SJSA1 (cell line): ENCODE results near the gene TMEM145. TPM values are rescaled to one million over a fixed set of nuclear protein-coding genes. Genes with fewer than 3 reads are reported as not detected.
"Not testable (repeated sequence)": the region's sequence is repeated elsewhere in the genome, so short reads cannot be mapped to it uniquely, and the experiment has no call there.

Experiments used
- DNase-seq, 2 experiments: peaks; one replicate each; pipeline ENCODE4 v3.0.0-alpha.2; 2015 to 2020; ENCODE audit warnings: low spot score in 2 of 2, low read depth in 1 of 2
- H3K27ac ChIP-seq: fragments of 250-450 bp; sonication (Bioruptor Pico); 2 replicates; pipeline ENCODE4 v1.5.1; 2020; ENCODE audit warnings: mild to moderate bottlenecking, moderate library complexity
- H3K27me3 ChIP-seq: fragments of 250-450 bp; sonication (Bioruptor Pico); replicated peaks from 2 replicates; pipeline ENCODE4 v1.5.1; 2020; ENCODE audit warnings: mild to moderate bottlenecking, moderate library complexity
- H3K36me3 ChIP-seq: fragments of 250-450 bp; sonication (Bioruptor Pico); 2 replicates; pipeline ENCODE4 v1.5.1; 2020; ENCODE audit warnings: mild to moderate bottlenecking
- H3K4me1 ChIP-seq: fragments of 250-450 bp; sonication (Bioruptor Pico); replicated peaks from 2 replicates; pipeline ENCODE4 v1.6.1; 2021; ENCODE audit warnings: mild to moderate bottlenecking
- H3K4me3 ChIP-seq: fragments of 250-450 bp; sonication (Bioruptor Pico); 2 replicates; pipeline ENCODE4 v1.5.1; 2020; ENCODE audit warnings: mild to moderate bottlenecking
- H3K9me3 ChIP-seq: fragments of 250-450 bp; sonication (Bioruptor Pico); replicated peaks from 2 replicates; pipeline ENCODE4 v1.5.1; 2020; ENCODE audit warnings: mild to moderate bottlenecking
- total RNA-seq: library from RNA; depleted of rRNA; stranded (reverse); fragments of >200 nt; shearing (Covaris generic); gene quantifications from 2 replicates; pipeline ENCODE4 v1.2.3, GENCODE V29; 2014

Gene TMEM145
- total RNA-seq, 1 experiment from 2014 or later: not detected

- H3K9me3 ChIP-seq: no peaks in the 10 kb centered on the region
- no peaks in the 10 kb centered on the region for H3K27me3 ChIP-seq
- H3K4me1 ChIP-seq: peaks cover 7% of the 10 kb centered on the region
- no peaks in the 10 kb centered on the region for H3K36me3 ChIP-seq
- no peak for DNase-seq
- H3K27ac ChIP-seq: no peak overlapping the region
- H3K4me3 ChIP-seq: no peak overlapping the region
These were observed 21.0 kb downstream of the TMEM145 start for GRCh38 chr19:42333975-42334696.

- Histone ChIP-seq H3K9me3 (no peaks in the 10 kb centered on the region), H3K4me1 (peaks cover 7% of the 10 kb centered on the region), H3K27me3 (no peaks in the 10 kb centered on the region), H3K27ac (no peak overlapping the region), H3K4me3 (no peak overlapping the region), H3K36me3 (no peaks in the 10 kb centered on the region)
- DNase-seq: no peak
These were observed 21.7 kb downstream of the TMEM145 start for GRCh38 chr19:42334697-42335373.

- Histone ChIP-seq H3K4me1 (peaks cover 1% of the 10 kb centered on the region), H3K4me3 (no peak overlapping the region), H3K27me3 (no peaks in the 10 kb centered on the region), H3K9me3 (no peaks in the 10 kb centered on the region), H3K36me3 (no peaks in the 10 kb centered on the region), H3K27ac (no peak overlapping the region)
- DNase-seq: no peak
These were observed 22.3 kb downstream of the TMEM145 start for GRCh38 chr19:42335374-42335936.

GRCh38 chr19:42335971-42336370 is 22.9 kb downstream of the TMEM145 start:
- Histone ChIP-seq H3K27me3 (no peaks in the 10 kb centered on the region), H3K9me3 (no peaks in the 10 kb centered on the region), H3K4me3 (no peak overlapping the region), H3K4me1 (no peaks in the 10 kb centered on the region; the same call in 1 of the 2 replicates), H3K36me3 (no peaks in the 10 kb centered on the region), H3K27ac (no peak overlapping the region)
- no peak for DNase-seq

- H3K27me3 ChIP-seq, H3K4me1 ChIP-seq, H3K27ac ChIP-seq, H3K9me3 ChIP-seq, H3K36me3 ChIP-seq, DNase-seq, H3K4me3 ChIP-seq: not testable (repeated sequence)
These were observed 26.2 kb downstream of the TMEM145 start for GRCh38 chr19:42339126-42339860.

- not testable (repeated sequence) for H3K36me3 ChIP-seq, DNase-seq, H3K9me3 ChIP-seq, H3K4me1 ChIP-seq, H3K4me3 ChIP-seq, H3K27ac ChIP-seq, H3K27me3 ChIP-seq
These were observed 26.8 kb downstream of the TMEM145 start for GRCh38 chr19:42339922-42340321.

- no peaks in the 10 kb centered on the region for H3K4me1 ChIP-seq
- no peak overlapping the region for H3K27ac ChIP-seq
- H3K36me3 ChIP-seq: peaks cover 7% of the 10 kb centered on the region; the same call in 1 of the 2 replicates
- DNase-seq: no peak
- no peaks in the 10 kb centered on the region for H3K9me3 ChIP-seq
- no peaks in the 10 kb centered on the region for H3K27me3 ChIP-seq
- no peak overlapping the region for H3K4me3 ChIP-seq
These were observed 30.4 kb downstream of the TMEM145 start for GRCh38 chr19:42343344-42344110.

GRCh38 chr19:42344336-42344893 is 31.3 kb downstream of the TMEM145 start:
- H3K27ac ChIP-seq: no peak overlapping the region
- H3K4me3 ChIP-seq: no peak overlapping the region
- H3K36me3 ChIP-seq: peaks cover 7% of the 10 kb centered on the region; the same call in 1 of the 2 replicates
- no peak for DNase-seq
- H3K4me1 ChIP-seq: no peaks in the 10 kb centered on the region
- H3K9me3 ChIP-seq: no peaks in the 10 kb centered on the region
- no peaks in the 10 kb centered on the region for H3K27me3 ChIP-seq

- Histone ChIP-seq H3K4me3 (no peak overlapping the region), H3K27ac (no peak overlapping the region), H3K36me3 (peaks cover 10% of the 10 kb centered on the region; the same call in 1 of the 2 replicates), H3K27me3 (no peaks in the 10 kb centered on the region), H3K9me3 (no peaks in the 10 kb centered on the region), H3K4me1 (no peaks in the 10 kb centered on the region)
- DNase-seq: no peak
These were observed 32.2 kb downstream of the TMEM145 start for GRCh38 chr19:42345191-42345812.

GRCh38 chr19:42348211-42348610 is 35.1 kb downstream of the TMEM145 start:
- Histone ChIP-seq H3K27me3 (no peaks in the 10 kb centered on the region), H3K27ac (no peak overlapping the region)
- no peak for DNase-seq

GRCh38 chr19:42349378-42350107 is 36.4 kb downstream of the TMEM145 start:
- Histone ChIP-seq H3K4me1 (no peaks in the 10 kb centered on the region), H3K36me3 (peaks cover 10% of the 10 kb centered on the region; the same call in 1 of the 2 replicates), H3K4me3 (no peak overlapping the region), H3K27me3 (no peaks in the 10 kb centered on the region), H3K9me3 (no peaks in the 10 kb centered on the region), H3K27ac (no peak overlapping the region)
- DNase-seq: no peak

More at GRCh38 chr19:42348211-42348610, 35.1 kb downstream of the TMEM145 start:
- peaks cover 10% of the 10 kb centered on the region; the same call in 1 of the 2 replicates for H3K36me3 ChIP-seq
- H3K9me3 ChIP-seq: no peaks in the 10 kb centered on the region
- no peak overlapping the region for H3K4me3 ChIP-seq
- no peaks in the 10 kb centered on the region for H3K4me1 ChIP-seq

- Histone ChIP-seq H3K4me3 (no peak overlapping the region), H3K9me3 (no peaks in the 10 kb centered on the region), H3K27me3 (no peaks in the 10 kb centered on the region), H3K36me3 (peaks cover 8% of the 10 kb centered on the region; the same call in 1 of the 2 replicates), H3K4me1 (no peaks in the 10 kb centered on the region), H3K27ac (no peak overlapping the region)
- DNase-seq: no peak
These were observed 37.3 kb downstream of the TMEM145 start for GRCh38 chr19:42350417-42350816.
